Mucosa of descending colon (tissue), 3 donors: ENCODE results near the gene FNTB. TPM values are rescaled to one million over a fixed set of nuclear protein-coding genes. Genes with fewer than 3 reads are reported as not detected.

ENCODE experiments used
- ATAC-seq: fragments of 200-7000 bp; cut with Tn5 transposase; one replicate; pipeline ENCODE4 v1.9.1; 2020; ENCODE audit warnings: mild to moderate bottlenecking, moderate library complexity
- DNase-seq, 3 donors: peaks; one replicate each; pipeline ENCODE4 v3.0.0-alpha.2; 2020
- H3K36me3 ChIP-seq: fragments of 200-600 bp; one replicate; pipeline ENCODE4 v1.8.0; 2021; ENCODE audit warnings: low read depth, mild to moderate bottlenecking
- H3K4me1 ChIP-seq: fragments of 200-600 bp; one replicate; pipeline ENCODE4 v1.8.0; 2021; ENCODE audit warnings: low read depth, mild to moderate bottlenecking
- H3K4me3 ChIP-seq: fragments of 200-600 bp; one replicate; pipeline ENCODE4 v1.8.0; 2021; ENCODE audit warnings: mild to moderate bottlenecking
- H3K9me3 ChIP-seq: fragments of 200-600 bp; one replicate; pipeline ENCODE4 v1.8.0; 2021; ENCODE audit warnings: mild to moderate bottlenecking
- intact Hi-C, 2 donors: fragments of 100-400 bp; cut with DNase I in 1 of 2; cut with micrococcal nuclease in 1 of 2; formaldehyde crosslinking; loops; one replicate each; pipeline versions ENCODE4 v1.11.0 to v1.11.1; 2022; cut with DNase I, micrococcal nuclease
- total RNA-seq, 3 donors: library from RNA; stranded (reverse); fragmentation: NEBNext Ultra II Directional in 2 of 3; extraction: Animal tissue kit (Norgen Biotek cat#: 25700) in 2 of 3; gene quantifications; one replicate each; pipeline versions ENCODE4 v1.2.1 to v1.2.4, GENCODE V29; 2021 to 2023
- TF ChIP-seq, protein P1 (sequence below): fragments of 200-600 bp; IDR thresholded peaks from one replicate; pipeline ENCODE4 v1.8.0; 2022; ENCODE audit warnings: antibody characterized with exemption, mild to moderate bottlenecking
- donor health status: DM: no; HTN: no; CAD: no; lungs with moderate emphysema.
- donor health status: DM: no; HTN: no; CAD: no.
- donor health status: DM: no; HTN: yes; CAD: no.

FNTB gene
- total RNA-seq, 3 donors from 2014 or later = 14.5 to 18.3 (median 14.5) TPM

DNA sequence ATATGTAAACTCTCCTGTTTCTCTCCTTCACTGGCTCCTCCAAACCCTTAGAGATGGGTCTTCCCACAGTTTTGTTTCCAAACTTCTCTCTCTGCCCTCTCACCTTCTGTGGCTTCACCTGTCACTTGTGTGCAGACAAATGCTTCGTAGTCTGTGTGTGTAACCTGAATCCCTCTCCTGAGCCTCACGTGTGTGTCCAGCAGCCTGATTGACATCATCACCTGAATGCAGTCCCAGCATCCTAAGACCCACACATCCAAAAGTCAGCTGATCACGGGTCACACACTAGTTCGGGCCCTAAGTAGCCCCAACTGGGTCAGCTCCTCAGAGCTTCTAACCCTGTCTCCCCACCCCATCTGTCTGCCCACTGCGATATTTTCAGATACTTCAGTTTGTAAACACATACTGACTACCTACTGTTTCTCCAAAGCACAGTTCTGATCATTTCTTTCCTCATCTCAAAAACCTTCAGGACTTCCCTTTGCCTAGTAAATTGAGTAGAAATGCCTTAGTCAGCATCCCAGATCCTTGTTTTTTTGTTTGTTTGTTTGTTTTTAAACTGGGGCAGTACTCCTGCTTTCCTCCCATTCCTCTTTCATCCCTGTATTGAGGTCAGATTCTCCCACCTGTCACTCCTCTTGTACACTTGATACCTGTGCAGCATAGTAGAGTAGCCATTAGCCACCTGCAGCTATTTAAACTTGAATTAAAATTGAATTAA lies 23.7 kb downstream of the FNTB start:
- H3K36me3 ChIP-seq = no peaks in the 10 kb centered on the region
- H3K4me3 ChIP-seq = no peak overlapping the region
- intact Hi-C loops = no loop called here
- no peaks in the 10 kb centered on the region for H3K4me1 ChIP-seq
- H3K9me3 ChIP-seq = no peaks in the 10 kb centered on the region
- ATAC-seq (no peak), DNase-seq (no peak)
- TF ChIP-seq, protein P1, sequence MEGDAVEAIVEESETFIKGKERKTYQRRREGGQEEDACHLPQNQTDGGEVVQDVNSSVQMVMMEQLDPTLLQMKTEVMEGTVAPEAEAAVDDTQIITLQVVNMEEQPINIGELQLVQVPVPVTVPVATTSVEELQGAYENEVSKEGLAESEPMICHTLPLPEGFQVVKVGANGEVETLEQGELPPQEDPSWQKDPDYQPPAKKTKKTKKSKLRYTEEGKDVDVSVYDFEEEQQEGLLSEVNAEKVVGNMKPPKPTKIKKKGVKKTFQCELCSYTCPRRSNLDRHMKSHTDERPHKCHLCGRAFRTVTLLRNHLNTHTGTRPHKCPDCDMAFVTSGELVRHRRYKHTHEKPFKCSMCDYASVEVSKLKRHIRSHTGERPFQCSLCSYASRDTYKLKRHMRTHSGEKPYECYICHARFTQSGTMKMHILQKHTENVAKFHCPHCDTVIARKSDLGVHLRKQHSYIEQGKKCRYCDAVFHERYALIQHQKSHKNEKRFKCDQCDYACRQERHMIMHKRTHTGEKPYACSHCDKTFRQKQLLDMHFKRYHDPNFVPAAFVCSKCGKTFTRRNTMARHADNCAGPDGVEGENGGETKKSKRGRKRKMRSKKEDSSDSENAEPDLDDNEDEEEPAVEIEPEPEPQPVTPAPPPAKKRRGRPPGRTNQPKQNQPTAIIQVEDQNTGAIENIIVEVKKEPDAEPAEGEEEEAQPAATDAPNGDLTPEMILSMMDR = no peak

DNA sequence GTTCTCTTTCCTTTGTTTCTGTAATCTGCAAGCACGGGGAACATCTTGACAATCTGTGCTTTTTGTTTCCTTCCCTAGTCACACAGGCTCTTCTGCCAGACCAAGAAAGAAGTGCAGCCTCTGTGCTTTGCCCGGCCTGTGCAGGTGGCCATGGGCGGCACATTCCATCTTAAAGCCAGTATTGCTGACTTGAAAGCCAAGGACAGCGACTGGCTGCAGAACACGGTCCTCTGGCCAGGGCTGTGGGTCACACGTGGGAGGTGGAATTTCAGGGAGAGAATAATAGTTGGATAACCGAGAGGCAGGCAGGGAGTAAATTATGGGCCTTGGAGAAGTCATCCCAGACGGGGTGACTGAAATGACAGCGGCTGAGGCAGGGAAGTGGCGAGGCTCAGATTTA lies 24.8 kb downstream of the FNTB start:
- Histone ChIP-seq H3K9me3 (no peaks in the 10 kb centered on the region), H3K4me1 (no peaks in the 10 kb centered on the region), H3K36me3 (no peaks in the 10 kb centered on the region), H3K4me3 (no peak overlapping the region)
- no peak for DNase-seq
- TF ChIP-seq, protein P1 = no peak
- intact Hi-C loops = no loop called here
- ATAC-seq = no peak

DNA sequence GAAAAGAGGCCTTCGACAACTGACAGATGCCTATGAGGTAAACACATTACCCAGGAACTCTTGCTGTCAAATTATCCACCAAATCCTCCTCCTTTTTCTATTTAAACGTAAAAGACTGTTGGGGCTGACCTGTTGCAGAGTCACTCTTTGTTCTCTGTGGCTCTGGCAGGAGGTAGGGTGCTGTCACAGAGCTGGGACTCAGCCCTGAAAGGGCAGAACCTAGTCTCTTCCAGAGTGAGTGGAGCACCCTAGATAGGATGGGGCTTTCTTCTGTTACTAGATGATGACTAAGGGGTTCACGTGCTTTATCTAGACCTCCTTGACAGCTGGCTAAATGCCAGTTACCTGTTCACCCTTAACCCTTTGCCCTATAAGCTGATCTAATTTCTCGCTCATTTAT lies 25.7 kb downstream of the FNTB start:
- no peaks in the 10 kb centered on the region for H3K36me3 ChIP-seq
- H3K4me3 ChIP-seq = no peak overlapping the region
- ATAC-seq = no peak
- H3K4me1 ChIP-seq = no peaks in the 10 kb centered on the region
- DNase-seq = no peak
- TF ChIP-seq, protein P1 = no peak
- no peaks in the 10 kb centered on the region for H3K9me3 ChIP-seq
- intact Hi-C loops = no loop called here

DNA sequence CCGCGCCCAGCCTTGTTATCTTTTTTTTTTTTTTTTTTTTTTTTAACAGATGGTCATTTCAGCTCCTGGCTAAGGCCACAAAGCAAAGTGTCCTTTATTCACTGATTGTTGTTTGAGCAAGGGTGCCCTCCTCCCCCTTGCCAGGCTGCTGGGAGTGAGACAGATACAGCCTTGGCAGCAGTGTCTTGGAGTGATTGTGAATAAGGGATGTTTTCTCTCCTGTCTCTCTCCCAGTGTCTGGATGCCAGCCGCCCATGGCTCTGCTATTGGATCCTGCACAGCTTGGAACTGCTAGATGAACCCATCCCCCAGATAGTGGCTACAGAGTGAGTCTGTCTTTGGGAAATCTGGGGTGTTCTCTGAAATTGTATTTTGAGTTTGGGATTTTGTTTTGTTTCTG lies 28.7 kb downstream of the FNTB start:
- no peak for ATAC-seq
- Histone ChIP-seq H3K4me1 (no peaks in the 10 kb centered on the region), H3K4me3 (no peak overlapping the region), H3K36me3 (no peaks in the 10 kb centered on the region), H3K9me3 (no peaks in the 10 kb centered on the region)
- intact Hi-C loops = no loop called here
- DNase-seq = no peak
- TF ChIP-seq, protein P1 = no peak

DNA sequence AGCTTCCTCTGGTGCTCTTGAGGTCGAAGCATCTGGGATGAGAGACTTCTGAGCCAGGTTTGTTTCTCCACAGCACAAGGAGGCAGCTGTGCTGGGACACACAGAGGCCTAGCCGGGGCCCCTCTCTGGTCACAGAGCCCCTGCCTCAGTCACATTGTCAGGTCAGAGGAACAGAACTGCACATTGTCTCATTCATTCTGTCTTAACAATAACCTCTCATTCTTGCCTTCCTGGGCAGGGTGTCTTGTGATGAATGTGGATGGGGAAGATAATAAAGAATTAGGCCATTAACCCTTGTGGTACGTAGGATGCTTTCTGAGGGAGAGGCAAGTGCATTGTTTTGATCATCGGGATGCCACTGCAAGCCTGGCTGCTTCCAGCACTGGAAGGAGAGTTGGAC lies 29.8 kb downstream of the FNTB start:
- Histone ChIP-seq H3K9me3 (no peaks in the 10 kb centered on the region), H3K36me3 (no peaks in the 10 kb centered on the region), H3K4me3 (no peak overlapping the region), H3K4me1 (no peaks in the 10 kb centered on the region)
- intact Hi-C loops = no loop called here
- ATAC-seq (no peak), DNase-seq (no peak)
- TF ChIP-seq, protein P1 = no peak
